ENCODE results near the gene IP6K2. TPM values are rescaled to one million over a fixed set of nuclear protein-coding genes. Genes with fewer than 3 reads are reported as not detected.

The IP6K2 gene
- total and polyA plus RNA-seq, 2 of the 13 experiments (the other 11 are each of a cell fraction or from before 2014, with no cell fraction given), result 85.5 to 112 TPM

- TF ChIP-seq ZNF318 (CRISPR knock-in tag; IDR thresholded peaks at IDR 0.05) (no peak), ZNF674 (CRISPR knock-in tag; IDR thresholded peaks at IDR 0.05; ENCODE audit: low read depth) (0 out of 2 replicates have a peak, but pooled peaks have one; percentile 58), BATF2 (CRISPR knock-in tag; IDR thresholded peaks at IDR 0.05) (0 out of 2 replicates have a peak, but pooled peaks have one; percentile 34), TAF15 (IDR thresholded peaks at IDR 0.05; ENCODE audit: low read depth, low read length, poor library complexity, severe bottlenecking) (no peak), MYPOP (CRISPR knock-in tag; IDR thresholded peaks at IDR 0.05) (peak; percentile 81; the same call in 1 of the 2 replicates), TCF7 (IDR thresholded peaks at IDR 0.05; ENCODE audit: low read depth) (no peak)
- TF ChIP-seq, protein P1, sequence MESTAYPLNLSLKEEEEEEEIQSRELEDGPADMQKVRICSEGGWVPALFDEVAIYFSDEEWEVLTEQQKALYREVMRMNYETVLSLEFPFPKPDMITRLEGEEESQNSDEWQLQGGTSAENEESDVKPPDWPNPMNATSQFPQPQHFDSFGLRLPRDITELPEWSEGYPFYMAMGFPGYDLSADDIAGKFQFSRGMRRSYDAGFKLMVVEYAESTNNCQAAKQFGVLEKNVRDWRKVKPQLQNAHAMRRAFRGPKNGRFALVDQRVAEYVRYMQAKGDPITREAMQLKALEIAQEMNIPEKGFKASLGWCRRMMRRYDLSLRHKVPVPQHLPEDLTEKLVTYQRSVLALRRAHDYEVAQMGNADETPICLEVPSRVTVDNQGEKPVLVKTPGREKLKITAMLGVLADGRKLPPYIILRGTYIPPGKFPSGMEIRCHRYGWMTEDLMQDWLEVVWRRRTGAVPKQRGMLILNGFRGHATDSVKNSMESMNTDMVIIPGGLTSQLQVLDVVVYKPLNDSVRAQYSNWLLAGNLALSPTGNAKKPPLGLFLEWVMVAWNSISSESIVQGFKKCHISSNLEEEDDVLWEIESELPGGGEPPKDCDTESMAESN (CRISPR knock-in tag; conservative IDR thresholded peaks at IDR 0.05), result peak; percentile 70; the same call in 1 of the 2 replicates
- TF ChIP-seq, protein P2, sequence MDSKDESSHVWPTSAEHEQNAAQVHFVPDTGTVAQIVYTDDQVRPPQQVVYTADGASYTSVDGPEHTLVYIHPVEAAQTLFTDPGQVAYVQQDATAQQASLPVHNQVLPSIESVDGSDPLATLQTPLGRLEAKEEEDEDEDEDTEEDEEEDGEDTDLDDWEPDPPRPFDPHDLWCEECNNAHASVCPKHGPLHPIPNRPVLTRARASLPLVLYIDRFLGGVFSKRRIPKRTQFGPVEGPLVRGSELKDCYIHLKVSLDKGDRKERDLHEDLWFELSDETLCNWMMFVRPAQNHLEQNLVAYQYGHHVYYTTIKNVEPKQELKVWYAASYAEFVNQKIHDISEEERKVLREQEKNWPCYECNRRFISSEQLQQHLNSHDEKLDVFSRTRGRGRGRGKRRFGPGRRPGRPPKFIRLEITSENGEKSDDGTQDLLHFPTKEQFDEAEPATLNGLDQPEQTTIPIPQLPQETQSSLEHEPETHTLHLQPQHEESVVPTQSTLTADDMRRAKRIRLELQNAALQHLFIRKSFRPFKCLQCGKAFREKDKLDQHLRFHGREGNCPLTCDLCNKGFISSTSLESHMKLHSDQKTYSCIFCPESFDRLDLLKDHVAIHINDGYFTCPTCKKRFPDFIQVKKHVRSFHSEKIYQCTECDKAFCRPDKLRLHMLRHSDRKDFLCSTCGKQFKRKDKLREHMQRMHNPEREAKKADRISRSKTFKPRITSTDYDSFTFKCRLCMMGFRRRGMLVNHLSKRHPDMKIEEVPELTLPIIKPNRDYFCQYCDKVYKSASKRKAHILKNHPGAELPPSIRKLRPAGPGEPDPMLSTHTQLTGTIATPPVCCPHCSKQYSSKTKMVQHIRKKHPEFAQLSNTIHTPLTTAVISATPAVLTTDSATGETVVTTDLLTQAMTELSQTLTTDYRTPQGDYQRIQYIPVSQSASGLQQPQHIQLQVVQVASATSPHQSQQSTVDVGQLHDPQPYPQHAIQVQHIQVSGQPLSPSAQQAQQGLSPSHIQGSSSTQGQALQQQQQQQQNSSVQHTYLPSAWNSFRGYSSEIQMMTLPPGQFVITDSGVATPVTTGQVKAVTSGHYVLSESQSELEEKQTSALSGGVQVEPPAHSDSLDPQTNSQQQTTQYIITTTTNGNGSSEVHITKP (CRISPR knock-in tag; IDR thresholded peaks at IDR 0.05; ENCODE audit: low read depth), result peak; percentile 66; the same call in 1 of the 2 replicates
These were observed 23.2 kb upstream of the IP6K2 start (continued) for GRCh38 chr3:48739955-48740823.

Data from HepG2 (cell line).